ENCODE measurements around the gene SPECC1. TPM values are rescaled to one million over a fixed set of nuclear protein-coding genes. Genes with fewer than 3 reads are reported as not detected.

Gene SPECC1
- total and polyA plus RNA-seq, 9 of the 15 experiments (the other 6 are each of a cell fraction or from before 2014, with no cell fraction given) = 2.4 to 19.6 (median 14.7) TPM

DNA sequence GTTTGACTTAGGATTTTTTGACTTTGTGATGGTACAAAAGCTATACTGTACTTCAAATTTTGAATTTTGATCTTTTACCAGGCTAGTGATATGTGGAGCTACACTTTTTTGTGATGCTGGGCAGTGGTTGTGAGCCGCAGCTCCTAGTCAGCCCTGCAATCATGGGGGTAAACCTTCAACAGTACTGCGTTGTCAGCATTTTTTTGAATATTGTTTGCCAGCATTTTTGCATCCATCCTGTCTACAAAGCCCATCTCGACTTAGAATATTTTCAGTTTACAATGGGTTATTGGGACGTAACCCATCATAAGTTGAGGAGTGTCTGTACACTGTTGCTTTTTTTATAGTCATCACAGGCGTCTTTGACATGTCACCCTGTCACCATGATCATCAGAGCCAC, 142.0 kb downstream of the SPECC1 start:
- Histone ChIP-seq H3K9ac (ENCODE audit: insufficient read depth in 1 of 2, low read depth in 2 of 2, low read length in 2 of 2) (no peak overlapping the region), H3K27ac (ENCODE audit: extremely low read depth, low read depth, low read length) (no peak overlapping the region), H3K4me1 (replicated peaks in 1 of 2; ENCODE audit: control insufficient read depth in 2 of 2, insufficient read depth in 2 of 2, low read length in 2 of 2) (peaks cover 5 to 7% of the 10 kb centered on the region in 2 experiments; a peak in 4 of 5 replicates), H3K27me3 (ENCODE audit: control insufficient read depth in 2 of 2, insufficient read depth in 2 of 2, low read length in 2 of 2) (no peaks in the 10 kb centered on the region), H3K4me2 (ENCODE audit: insufficient read depth, low read length) (no peak overlapping the region), H4K20me1 (replicated peaks; ENCODE audit: control insufficient read depth, insufficient read depth, low read length) (no peaks in the 10 kb centered on the region; the same call in 1 of the 2 replicates), H3K36me3 (ENCODE audit: control insufficient read depth, insufficient read depth, low read length) (no peaks in the 10 kb centered on the region), H3K9me1 (ENCODE audit: control insufficient read depth, insufficient read depth, low read length) (no peaks in the 10 kb centered on the region), H3K9me3 (replicated peaks; ENCODE audit: control insufficient read depth, insufficient read depth, low read depth, low read length) (no peaks in the 10 kb centered on the region), H3K79me2 (ENCODE audit: control insufficient read depth, insufficient read depth, low read length) (no peaks in the 10 kb centered on the region), H2AFZ (ENCODE audit: low read depth, low read length) (no peak overlapping the region), H3K4me3 (no peak overlapping the region)
- ChIA-PET CTCF (ENCODE audit: low intra/inter-chr PET ratio) (no interaction called here), POLR2A (no interaction called here)
- ATAC-seq (no peak), FAIRE-seq (no peak), DNase-seq (ENCODE audit: extremely low read depth in 1 of 4, low spot score in 3 of 4) (no peak)
- in situ Hi-C loops (cut with MboI) = no loop called here
- intact Hi-C loops (cut with micrococcal nuclease) = no loop called here
- no TSS peak for BruUV-seq (replicated peaks)
- TF ChIP-seq MAFG (tag; conservative IDR thresholded peaks at IDR 0.05) (peak; percentile 64), ZNF316 (IDR thresholded peaks at IDR 0.05) (peak; percentile 85), MAFF (IDR thresholded peaks at IDR 0.05; ENCODE audit: low read length) (peak; percentile 81), U2AF1 (optimal IDR thresholded peaks at IDR 0.05; ENCODE audit: low read depth, low read length) (no peak), NBN (IDR thresholded peaks at IDR 0.05; ENCODE audit: low read depth) (no peak), BMI1 (IDR thresholded peaks at IDR 0.05; ENCODE audit: low read length) (no peak), MAFK (IDR thresholded peaks at IDR 0.05; ENCODE audit: low read length) (peak; percentile 85), POLR3A (IDR thresholded peaks at IDR 0.05; ENCODE audit: borderline replicate concordance, extremely low read depth, insufficient read depth, insufficient read length) (no peak), C11orf30 (IDR thresholded peaks at IDR 0.05; ENCODE audit: low read depth) (peak; percentile 68)
- TF ChIP-seq, protein P1, sequence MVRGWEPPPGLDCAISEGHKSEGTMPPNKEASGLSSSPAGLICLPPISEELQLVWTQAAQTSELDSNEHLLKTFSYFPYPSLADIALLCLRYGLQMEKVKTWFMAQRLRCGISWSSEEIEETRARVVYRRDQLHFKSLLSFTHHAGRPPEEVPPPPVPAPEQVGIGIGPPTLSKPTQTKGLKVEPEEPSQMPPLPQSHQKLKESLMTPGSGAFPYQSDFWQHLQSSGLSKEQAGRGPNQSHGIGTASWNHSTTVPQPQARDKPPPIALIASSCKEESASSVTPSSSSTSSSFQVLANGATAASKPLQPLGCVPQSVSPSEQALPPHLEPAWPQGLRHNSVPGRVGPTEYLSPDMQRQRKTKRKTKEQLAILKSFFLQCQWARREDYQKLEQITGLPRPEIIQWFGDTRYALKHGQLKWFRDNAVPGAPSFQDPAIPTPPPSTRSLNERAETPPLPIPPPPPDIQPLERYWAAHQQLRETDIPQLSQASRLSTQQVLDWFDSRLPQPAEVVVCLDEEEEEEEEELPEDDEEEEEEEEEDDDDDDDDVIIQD (CRISPR knock-in tag; IDR thresholded peaks at IDR 0.05) = no peak
- TF ChIP-seq, protein P2, sequence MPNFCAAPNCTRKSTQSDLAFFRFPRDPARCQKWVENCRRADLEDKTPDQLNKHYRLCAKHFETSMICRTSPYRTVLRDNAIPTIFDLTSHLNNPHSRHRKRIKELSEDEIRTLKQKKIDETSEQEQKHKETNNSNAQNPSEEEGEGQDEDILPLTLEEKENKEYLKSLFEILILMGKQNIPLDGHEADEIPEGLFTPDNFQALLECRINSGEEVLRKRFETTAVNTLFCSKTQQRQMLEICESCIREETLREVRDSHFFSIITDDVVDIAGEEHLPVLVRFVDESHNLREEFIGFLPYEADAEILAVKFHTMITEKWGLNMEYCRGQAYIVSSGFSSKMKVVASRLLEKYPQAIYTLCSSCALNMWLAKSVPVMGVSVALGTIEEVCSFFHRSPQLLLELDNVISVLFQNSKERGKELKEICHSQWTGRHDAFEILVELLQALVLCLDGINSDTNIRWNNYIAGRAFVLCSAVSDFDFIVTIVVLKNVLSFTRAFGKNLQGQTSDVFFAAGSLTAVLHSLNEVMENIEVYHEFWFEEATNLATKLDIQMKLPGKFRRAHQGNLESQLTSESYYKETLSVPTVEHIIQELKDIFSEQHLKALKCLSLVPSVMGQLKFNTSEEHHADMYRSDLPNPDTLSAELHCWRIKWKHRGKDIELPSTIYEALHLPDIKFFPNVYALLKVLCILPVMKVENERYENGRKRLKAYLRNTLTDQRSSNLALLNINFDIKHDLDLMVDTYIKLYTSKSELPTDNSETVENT (CRISPR knock-in tag; IDR thresholded peaks at IDR 0.05) = no peak
- 65% methylated on average over 5 of the region's 5 CpGs for WGBS (ENCODE audit: insufficient coverage, low coverage, missing lambda C conversion rate)
